ENCODE results near the gene HTATSF1. TPM values are rescaled to one million over a fixed set of nuclear protein-coding genes. Genes with fewer than 3 reads are reported as not detected.

Gene HTATSF1, protein sequence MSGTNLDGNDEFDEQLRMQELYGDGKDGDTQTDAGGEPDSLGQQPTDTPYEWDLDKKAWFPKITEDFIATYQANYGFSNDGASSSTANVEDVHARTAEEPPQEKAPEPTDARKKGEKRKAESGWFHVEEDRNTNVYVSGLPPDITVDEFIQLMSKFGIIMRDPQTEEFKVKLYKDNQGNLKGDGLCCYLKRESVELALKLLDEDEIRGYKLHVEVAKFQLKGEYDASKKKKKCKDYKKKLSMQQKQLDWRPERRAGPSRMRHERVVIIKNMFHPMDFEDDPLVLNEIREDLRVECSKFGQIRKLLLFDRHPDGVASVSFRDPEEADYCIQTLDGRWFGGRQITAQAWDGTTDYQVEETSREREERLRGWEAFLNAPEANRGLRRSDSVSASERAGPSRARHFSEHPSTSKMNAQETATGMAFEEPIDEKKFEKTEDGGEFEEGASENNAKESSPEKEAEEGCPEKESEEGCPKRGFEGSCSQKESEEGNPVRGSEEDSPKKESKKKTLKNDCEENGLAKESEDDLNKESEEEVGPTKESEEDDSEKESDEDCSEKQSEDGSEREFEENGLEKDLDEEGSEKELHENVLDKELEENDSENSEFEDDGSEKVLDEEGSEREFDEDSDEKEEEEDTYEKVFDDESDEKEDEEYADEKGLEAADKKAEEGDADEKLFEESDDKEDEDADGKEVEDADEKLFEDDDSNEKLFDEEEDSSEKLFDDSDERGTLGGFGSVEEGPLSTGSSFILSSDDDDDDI
- 10 to 100 TPM; 37.5 to 53.1 (median 44.1) TPM for total RNA-seq

GRCh38 chrX:136497556-136498052 lies at the start of gene HTATSF1:
Gene HTATSF1 (plus strand): TSS chrX:136497592. CDS start chrX:136497685, 93 bp downstream.
- 3 to 52% methylated on average over 4 to 33 of the region's 35 CpGs for WGBS, 2 donors
- H3K9me3 ChIP-seq = no peaks in the 10 kb centered on the region
- peak within 1 kb of the TSS; percentile 93 to 99 (median 93) for H3K27ac ChIP-seq
- H3K36me3 ChIP-seq = peaks cover 0 to 12% (median 0%) of the 10 kb centered on the region in 3 donors
- peaks cover 0 to 21% (median 0%) of the 10 kb centered on the region in 4 donors for H3K4me1 ChIP-seq
- TF ChIP-seq CTCF (IDR thresholded peaks at IDR 0.05) (no peak), POLR2A (IDR thresholded peaks at IDR 0.05) (no peak), EP300 (IDR thresholded peaks at IDR 0.05) (peak in 1 of 2 donors; percentile 56)
- no peaks in the 10 kb centered on the region for H3K27me3 ChIP-seq
- no peak for DNase-seq (ENCODE audit: low spot score in 2 of 2)
- peak within 1 kb of the TSS; percentile 38 to 69 (median 58) for H3K4me3 ChIP-seq

DNA sequence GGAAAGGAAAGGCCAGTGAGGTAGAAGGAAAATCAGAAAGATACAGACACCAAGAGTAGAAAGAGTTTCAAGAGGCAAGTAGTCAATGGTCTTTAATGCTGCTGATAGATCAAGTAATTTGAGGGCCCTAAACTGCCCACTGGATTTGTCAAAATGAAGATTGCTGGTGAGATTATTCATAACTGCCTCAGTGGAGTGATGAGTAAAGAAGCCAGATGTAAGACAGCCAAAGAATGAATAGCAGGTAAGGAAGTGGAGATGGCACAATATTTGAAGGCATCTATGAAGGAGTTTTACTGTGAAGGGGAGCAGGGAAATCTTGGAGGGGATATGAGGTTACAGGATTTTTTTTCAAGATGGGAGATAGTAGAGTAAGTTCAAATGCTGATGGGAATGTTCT lies 49.4 kb upstream of the HTATSF1 start:
- no peak for TF ChIP-seq POLR2A (IDR thresholded peaks at IDR 0.05)
- Histone ChIP-seq H3K27ac (no peak overlapping the region), H3K4me1 (no peaks in the 10 kb centered on the region), H3K4me3 (no peak overlapping the region), H3K36me3 (no peaks in the 10 kb centered on the region), H3K9me3 (no peaks in the 10 kb centered on the region), H3K27me3 (no peaks in the 10 kb centered on the region)
- DNase-seq (ENCODE audit: low spot score in 2 of 2) = no peak

DNA sequence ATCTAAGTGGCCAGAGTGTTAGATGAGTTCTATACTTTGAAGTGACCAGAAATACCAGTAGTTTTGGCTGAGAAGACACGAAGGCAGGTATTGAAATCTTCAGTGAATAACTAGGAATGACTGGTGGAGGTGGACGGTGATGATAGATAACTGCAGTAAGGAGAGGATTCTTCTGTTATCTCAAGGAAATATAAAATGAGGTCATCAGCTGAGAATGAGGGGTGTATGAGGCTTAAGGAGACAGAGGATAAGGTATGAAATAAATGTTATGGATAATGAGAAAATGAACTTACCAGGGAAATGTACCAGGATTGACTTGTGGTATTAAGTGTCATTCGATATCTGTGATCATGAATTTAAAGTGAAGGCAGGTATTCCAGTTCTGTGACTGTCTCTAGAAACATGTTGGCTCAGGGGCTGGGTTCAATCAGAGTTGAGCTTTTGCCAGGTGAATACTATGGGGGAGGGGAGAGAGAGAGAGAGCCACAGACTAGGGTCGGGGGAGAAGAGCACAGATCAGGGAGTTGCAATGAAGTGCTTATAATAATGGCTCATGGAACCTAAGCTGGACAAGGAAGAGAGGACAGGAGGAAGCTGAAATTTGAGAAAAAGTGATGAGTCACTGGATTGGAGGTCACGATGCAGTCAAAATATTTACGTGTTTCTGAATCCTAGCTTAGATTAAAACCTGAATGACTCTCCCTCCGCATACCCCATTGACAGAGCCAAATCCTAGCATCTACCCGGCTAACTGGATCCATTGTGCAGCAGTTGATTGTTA lies 47.2 kb upstream of the HTATSF1 start:
- no peak overlapping the region for H3K27ac ChIP-seq
- no peaks in the 10 kb centered on the region for H3K4me1 ChIP-seq
- H3K27me3 ChIP-seq = no peaks in the 10 kb centered on the region
- no peak for DNase-seq (ENCODE audit: low spot score in 2 of 2)
- H3K4me3 ChIP-seq = no peak overlapping the region
- no peak for TF ChIP-seq CTCF (IDR thresholded peaks at IDR 0.05)
- no peak for TF ChIP-seq EP300 (IDR thresholded peaks at IDR 0.05)
- no peak for TF ChIP-seq POLR2A (IDR thresholded peaks at IDR 0.05)
- no peaks in the 10 kb centered on the region for H3K9me3 ChIP-seq
- WGBS, 2 donors = 67 to 78% methylated on average over 8 of the region's 8 CpGs
- H3K36me3 ChIP-seq = no peaks in the 10 kb centered on the region

- WGBS, 2 donors = 83 to 84% methylated on average over 5 of the region's 5 CpGs
- DNase-seq (ENCODE audit: low spot score in 2 of 2) = no peak
- TF ChIP-seq POLR2A (IDR thresholded peaks at IDR 0.05) (no peak), CTCF (IDR thresholded peaks at IDR 0.05) (no peak), EP300 (IDR thresholded peaks at IDR 0.05) (no peak)
- H3K4me1 ChIP-seq = no peaks in the 10 kb centered on the region
- H3K27me3 ChIP-seq = no peaks in the 10 kb centered on the region
- no peaks in the 10 kb centered on the region for H3K9me3 ChIP-seq
- no peaks in the 10 kb centered on the region for H3K36me3 ChIP-seq
- no peak overlapping the region for H3K27ac ChIP-seq
- H3K4me3 ChIP-seq = no peak overlapping the region
Measured at GRCh38 chrX:136452614-136453013, 44.8 kb upstream of the HTATSF1 start.

DNA sequence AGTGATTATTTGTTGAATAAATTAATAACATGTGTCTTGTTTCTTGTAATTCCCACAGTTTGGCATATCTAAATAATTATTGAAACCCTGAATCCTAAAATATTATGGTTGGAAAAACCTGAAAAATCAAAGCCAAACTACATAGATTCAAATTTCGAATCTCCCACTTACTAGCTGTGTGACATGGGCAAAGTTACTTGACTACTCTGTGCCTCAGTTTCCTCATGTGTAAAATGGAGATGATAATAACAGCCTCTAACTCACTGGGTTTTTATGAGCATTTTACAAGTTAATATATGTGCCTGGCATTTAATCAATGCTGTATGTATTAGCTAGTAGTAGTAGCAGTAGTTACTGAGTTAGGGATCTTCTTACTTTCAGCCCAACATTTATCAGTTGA lies 44.3 kb upstream of the HTATSF1 start:
- H3K27me3 ChIP-seq = no peaks in the 10 kb centered on the region
- 67 to 69% methylated on average over 1 of the region's 1 CpG for WGBS, 2 donors
- H3K4me3 ChIP-seq = no peak overlapping the region
- no peak for TF ChIP-seq POLR2A (IDR thresholded peaks at IDR 0.05)
- no peak for TF ChIP-seq EP300 (IDR thresholded peaks at IDR 0.05)
- TF ChIP-seq CTCF (IDR thresholded peaks at IDR 0.05) = no peak
- DNase-seq (ENCODE audit: low spot score in 2 of 2) = no peak
- no peaks in the 10 kb centered on the region for H3K4me1 ChIP-seq
- no peak overlapping the region for H3K27ac ChIP-seq
- no peaks in the 10 kb centered on the region for H3K36me3 ChIP-seq
- no peaks in the 10 kb centered on the region for H3K9me3 ChIP-seq

Data from tibial nerve (tissue), 4 donors.